Left kidney (tissue), 2 donors: ENCODE data around the gene BRAF. TPM values are rescaled to one million over a fixed set of nuclear protein-coding genes. Genes with fewer than 3 reads are reported as not detected.
"Not testable (repeated sequence)": the region's sequence is repeated elsewhere in the genome, so short reads cannot be mapped to it uniquely, and the experiment has no call there.

Experiments used
- DNase-seq: peaks from one replicate; pipeline ENCODE4 v3.0.0-alpha.2; 2013
- polyA plus RNA-seq: library from polyadenylated mRNA; unstranded; fragments of 120-200 nt; gene quantifications from one replicate; pipeline ENCODE4 v1.2.1, GENCODE V29; 2013; ENCODE audit not compliant: insufficient read length

Gene BRAF
- polyA plus RNA-seq, 1 donor = 31.8 TPM

GRCh38 chr7:140922741-140923345 is 1.9 kb downstream of the BRAF start:
- DNase-seq = no peak

DNA sequence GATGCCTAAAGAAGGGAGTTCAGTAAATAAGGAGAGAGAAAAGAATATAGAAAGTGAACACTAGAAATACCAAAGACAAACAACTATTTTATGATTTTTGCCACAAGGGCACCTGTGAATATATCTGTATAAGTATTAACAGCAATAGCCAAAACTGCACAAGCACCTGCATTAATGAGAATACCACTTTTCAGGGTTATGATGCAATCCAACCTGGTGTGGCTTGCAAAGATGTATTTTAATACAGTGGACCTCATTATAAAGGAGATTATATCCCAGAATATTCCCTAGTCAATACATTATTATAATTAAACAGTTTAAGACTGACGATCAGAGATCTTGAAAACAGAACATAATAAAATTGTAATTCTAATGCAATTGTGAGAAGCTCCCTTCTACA is 4.0 kb downstream of the BRAF start:
- no peak for DNase-seq

DNA sequence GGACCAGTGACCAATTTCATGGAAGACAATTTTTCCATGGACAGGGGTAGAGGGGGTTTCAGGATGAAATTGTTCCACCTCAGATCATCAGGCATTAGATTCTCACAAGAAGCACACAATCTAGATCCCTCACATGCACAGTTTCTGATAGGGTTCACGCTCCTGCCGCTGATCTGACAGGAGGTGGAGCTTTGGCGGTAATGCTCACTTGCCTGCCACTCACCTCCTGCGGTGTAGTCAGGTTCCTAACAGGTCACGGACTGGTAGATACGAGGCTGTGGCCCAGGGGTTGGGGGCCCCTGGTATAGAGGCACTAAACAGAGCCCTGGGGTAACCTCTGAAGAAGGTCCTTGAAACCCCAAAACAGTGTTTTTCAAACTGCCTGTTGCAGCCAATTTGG is 6.5 kb downstream of the BRAF start:
- DNase-seq = no peak

- no peak for DNase-seq
Measured at GRCh38 chr7:140917258-140917657, 7.5 kb downstream of the BRAF start.

GRCh38 chr7:140915935-140916555 is 8.7 kb downstream of the BRAF start:
- DNase-seq = no peak

GRCh38 chr7:140914083-140914482 is 10.6 kb downstream of the BRAF start:
- no peak for DNase-seq

DNA sequence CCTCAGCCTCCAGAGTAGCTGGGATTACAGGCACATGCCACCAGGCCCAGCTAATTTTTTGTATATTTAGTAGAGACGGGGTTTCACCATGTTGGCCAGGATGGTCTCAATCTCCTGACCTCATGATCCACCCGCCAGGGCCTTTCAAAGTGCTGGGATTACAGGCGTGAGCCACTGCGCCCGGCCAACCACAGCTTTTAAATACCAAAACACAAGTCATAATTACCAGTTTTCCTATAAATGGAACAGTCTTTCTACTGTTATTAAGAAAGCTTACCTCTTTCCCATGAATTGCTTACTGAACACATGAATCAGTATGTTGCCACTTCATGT is 11.2 kb downstream of the BRAF start:
- DNase-seq = not testable (repeated sequence)

- DNase-seq = no peak
Measured at GRCh38 chr7:140911746-140912145, 13.0 kb downstream of the BRAF start.

- no peak for DNase-seq
Measured at GRCh38 chr7:140909476-140910161, 15.1 kb downstream of the BRAF start.

- no peak for DNase-seq
Measured at GRCh38 chr7:140908361-140908760, 16.4 kb downstream of the BRAF start.

DNA sequence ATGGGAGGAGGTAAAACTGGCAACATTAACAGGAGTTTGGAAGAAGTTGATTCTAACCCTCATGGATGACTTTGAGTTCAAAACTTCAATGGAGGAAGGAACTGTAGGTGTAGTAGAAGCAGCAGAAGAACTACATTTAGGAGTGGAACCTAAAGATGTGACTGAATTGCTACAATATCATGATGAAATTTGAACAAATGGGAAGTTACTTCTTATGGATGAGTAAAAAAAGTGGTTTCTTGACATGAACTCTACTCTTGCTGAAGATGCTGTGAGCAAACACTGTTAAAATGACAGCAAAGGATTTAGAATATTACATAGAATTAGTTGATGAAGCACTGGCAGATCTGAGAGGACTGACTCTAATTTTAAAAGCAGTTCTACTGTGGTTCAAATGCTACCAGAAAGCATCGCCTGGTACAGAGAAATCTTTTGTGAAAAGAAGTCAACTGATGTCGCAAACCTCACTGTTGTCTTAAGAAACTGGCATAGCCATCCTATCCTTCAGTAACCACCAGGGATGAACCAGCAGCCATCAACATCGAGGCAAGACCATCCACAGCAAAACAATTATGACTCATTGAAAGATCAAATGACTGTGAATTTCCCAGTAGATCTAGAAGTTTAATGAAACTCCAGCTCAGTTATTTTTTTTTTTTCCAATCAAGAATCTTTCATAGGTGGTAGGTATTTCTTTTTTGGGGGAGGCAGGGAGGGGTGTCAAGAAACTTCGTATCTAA is 20.8 kb downstream of the BRAF start:
- DNase-seq = no peak

DNA sequence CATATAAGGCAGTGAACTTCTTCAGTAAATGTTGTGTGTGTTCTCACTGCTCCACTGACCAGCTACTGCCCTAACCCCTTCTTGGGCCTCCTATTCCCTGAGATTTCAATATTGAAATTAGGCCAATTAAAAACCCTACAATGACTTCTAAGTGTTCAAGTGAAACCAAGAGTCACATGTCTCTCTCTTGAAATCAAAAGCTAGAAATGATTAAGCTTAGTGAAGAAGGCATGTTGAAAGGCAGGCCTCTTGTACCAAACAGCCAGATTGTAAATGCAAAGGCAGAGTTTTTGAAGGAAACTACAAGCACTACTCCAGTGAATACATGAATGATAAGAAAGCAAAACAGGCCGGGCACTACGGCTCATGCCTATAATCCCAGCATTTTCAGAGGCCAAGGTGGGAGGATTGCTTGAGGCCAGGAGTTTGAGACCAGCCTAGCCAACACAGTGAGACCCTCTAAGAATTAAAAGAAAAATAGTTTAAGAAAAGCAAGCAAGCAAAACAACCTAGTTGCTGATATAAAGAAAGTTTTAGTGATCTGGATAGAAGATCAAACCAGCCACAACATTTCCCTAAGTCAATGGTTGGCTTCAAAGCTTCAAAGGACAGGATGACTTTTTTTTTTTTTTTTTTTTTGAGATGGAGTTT is 22.3 kb downstream of the BRAF start:
- DNase-seq = no peak

GRCh38 chr7:140901941-140902302 is 22.8 kb downstream of the BRAF start:
- DNase-seq = no peak

DNA sequence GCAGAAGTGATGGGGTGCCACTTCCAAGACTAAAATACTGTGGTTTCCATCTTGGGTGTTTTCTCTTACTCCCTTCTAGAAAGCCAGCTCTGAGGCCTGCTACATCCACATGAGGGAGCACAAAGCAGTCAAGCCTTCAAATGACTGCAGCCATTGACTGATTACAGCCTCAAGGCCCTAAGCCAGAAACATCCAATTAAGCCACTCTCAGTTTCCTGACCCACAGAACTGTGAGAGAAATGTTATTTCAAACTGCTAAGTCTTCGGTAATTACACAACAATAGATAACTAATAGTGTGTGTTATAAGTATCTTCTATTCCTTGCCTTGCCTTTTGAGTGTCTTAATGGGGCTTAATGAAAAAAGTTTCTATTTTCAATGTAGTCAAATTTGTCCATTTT is 24.8 kb downstream of the BRAF start:
- DNase-seq = no peak

- DNase-seq = no peak
Measured at GRCh38 chr7:140898786-140899536, 25.8 kb downstream of the BRAF start.

GRCh38 chr7:140896996-140897395 is 27.7 kb downstream of the BRAF start:
- DNase-seq = no peak

DNA sequence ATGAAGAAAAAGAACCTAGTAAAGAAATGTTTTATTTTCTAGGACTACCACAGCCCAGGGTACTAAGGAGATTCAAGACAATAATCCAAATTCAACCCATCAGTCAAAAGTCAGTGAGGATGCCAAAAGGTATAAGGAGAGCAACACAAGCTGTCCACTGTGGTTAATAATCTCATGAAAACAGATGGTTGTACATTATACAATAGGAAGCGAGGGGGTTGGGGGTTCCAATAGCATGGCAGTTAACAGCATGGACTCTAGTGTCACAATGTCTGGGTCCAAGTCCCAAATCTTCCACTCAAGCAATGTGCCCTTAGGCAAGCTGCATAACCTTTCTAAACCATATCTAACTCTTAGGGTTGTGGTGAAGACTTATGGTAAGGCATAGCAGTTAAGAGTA is 35.1 kb downstream of the BRAF start:
- no peak for DNase-seq

DNA sequence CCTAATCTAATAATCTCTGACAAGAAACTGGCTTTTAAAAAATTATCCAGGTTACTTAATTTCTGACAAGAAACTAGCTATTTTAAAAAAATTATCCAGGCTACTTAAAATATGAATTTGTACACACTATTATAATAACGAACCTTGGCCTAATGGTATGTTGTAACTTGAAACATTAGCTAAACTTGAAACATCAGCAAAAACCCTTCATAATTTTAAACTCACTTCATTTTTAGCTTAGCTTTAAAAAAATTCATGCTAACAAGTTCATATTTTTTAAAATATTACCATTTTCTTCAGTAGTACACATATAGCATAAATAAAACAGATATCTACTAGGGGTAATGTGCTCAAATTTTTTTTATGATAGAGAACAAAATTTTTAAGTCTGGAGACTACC is 35.6 kb downstream of the BRAF start:
- no peak for DNase-seq

DNA sequence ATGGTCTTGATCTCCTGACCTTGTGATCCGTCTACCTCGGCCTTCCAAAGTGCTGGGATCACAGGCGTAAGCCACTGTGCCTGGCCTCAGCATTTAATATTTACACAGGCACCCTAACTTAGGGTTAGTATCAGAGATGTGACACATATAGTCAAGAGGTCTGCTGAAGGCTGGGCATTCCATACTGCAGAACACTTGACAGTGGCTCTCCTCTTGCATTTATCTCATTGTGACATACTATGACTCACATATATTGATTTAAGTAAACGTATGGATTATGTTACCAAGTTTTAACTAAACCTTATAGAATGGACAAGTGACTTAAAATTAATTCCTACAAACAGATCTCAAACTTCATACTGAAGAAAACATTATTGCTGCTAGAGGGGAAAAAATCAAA is 36.6 kb downstream of the BRAF start:
- no peak for DNase-seq

GRCh38 chr7:140885735-140886334 is 38.9 kb downstream of the BRAF start:
- no peak for DNase-seq

DNA sequence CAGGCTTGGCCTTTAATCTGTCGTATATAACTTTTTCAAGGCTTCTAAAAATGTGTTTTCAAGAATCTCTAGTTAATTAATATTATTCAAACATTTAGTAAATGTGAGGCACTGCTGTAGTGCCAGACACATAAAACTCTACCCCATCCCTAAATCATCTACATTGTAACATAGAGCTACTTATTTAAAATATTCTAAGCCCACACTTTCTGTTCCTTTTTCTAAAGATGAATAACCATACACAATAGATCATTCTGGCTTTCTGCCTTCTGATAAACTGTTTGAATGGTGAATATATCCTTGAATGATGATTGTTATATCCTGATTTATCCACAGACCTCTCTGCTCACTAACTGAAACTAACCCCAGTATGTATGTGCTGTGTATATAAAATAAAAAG is 41.4 kb downstream of the BRAF start:
- DNase-seq = no peak

DNA sequence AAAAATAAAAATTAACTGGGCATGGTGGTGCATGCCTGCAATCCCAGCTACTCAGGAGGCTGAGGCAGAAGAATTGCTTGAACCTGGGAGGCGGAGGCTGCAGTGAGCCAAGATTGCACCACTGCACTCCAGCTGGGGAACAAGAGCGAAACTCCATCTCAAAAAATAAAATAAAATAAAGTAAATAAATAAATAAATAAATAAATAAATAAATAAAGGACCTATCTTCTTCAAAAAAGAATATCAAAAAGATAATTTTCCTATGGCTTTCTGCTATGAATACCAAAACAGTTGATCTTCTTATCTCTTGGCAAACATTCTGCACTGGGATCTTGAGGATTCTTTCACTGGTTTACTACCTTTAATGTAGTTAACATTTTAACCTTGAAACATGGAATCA is 41.9 kb downstream of the BRAF start:
- not testable (repeated sequence) for DNase-seq
